ENCODE data around the gene CD40LG.

DNA sequence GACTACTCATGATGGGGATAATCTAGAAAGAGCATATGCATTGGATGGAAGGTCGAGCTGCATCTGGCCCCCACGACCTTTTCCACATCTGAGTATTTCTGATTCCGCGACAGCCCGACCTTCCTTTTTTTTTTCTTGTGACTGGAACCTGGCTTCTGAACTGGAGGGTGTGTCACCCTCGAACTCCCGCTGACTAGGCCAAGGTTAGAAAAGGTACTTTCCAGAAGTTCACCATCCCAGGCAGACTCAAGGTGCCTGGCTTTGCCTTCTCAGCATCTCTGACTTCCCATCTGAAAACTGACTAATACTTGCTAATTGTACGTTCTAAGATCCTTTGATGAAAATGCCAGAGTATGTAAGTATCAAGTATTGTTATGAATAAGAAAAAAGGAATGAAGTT is 49.3 kb upstream of the CD40LG start:
- TF ChIP-seq POLR2AphosphoS5 (IDR thresholded peaks at IDR 0.05): no peak
- TF ChIP-seq, protein P1, sequence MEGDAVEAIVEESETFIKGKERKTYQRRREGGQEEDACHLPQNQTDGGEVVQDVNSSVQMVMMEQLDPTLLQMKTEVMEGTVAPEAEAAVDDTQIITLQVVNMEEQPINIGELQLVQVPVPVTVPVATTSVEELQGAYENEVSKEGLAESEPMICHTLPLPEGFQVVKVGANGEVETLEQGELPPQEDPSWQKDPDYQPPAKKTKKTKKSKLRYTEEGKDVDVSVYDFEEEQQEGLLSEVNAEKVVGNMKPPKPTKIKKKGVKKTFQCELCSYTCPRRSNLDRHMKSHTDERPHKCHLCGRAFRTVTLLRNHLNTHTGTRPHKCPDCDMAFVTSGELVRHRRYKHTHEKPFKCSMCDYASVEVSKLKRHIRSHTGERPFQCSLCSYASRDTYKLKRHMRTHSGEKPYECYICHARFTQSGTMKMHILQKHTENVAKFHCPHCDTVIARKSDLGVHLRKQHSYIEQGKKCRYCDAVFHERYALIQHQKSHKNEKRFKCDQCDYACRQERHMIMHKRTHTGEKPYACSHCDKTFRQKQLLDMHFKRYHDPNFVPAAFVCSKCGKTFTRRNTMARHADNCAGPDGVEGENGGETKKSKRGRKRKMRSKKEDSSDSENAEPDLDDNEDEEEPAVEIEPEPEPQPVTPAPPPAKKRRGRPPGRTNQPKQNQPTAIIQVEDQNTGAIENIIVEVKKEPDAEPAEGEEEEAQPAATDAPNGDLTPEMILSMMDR (IDR thresholded peaks at IDR 0.05 in 8 of 11, conservative IDR thresholded peaks at IDR 0.05 in 3 of 11): no peak

Data from spleen (tissue), 7 donors.